G401 (cell line): ENCODE data around the gene MZT2A. TPM values are rescaled to one million over a fixed set of nuclear protein-coding genes. Genes with fewer than 3 reads are reported as not detected.
A peak's percentile ranks its signal among the peaks of the same experiment; 100 is the strongest.
"Not testable (repeated sequence)": the region's sequence is repeated elsewhere in the genome, so short reads cannot be mapped to it uniquely, and the experiment has no call there.

ENCODE experiments used
- DNase-seq: peaks from one replicate; pipeline ENCODE4 v3.0.0-alpha.2; 2015; ENCODE audit warnings: low spot score
- in situ Hi-C: cut with HindIII; loops from 2 replicates; pipeline ENCODE4 v1.10.0; 2016; ENCODE audit warnings: low sequenced_read_pairs, mixed read lengths
- total RNA-seq: library from RNA; depleted of rRNA; stranded (reverse); fragments of >200 nt; shearing (Covaris generic); gene quantifications from 2 replicates; pipeline ENCODE4 v1.2.3, GENCODE V29; 2014; rRNA removed

The MZT2A gene, protein sequence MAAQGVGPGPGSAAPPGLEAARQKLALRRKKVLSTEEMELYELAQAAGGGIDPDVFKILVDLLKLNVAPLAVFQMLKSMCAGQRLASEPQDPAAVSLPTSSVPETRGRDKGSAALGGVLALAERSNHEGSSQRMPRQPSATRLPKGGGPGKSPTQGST
- total RNA-seq: 138 and 230 TPM in 2 replicates

DNA sequence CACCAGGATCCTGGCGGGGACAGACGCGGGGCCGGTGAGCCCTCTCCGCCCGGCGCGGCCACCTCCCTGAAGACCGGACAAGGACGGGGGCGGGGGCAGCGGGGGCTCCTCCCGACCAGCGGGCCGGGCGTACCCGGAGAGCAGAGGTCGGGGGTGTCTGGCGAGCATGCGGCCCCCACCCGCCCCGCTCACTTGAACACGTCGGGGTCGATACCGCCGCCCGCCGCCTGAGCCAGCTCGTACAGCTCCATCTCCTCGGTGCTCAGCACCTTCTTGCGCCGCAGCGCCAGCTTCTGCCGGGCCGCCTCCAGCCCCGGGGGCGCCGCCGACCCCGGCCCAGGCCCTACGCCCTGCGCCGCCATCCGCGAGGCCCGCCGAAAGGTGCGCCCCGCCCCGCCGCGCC lies at the start of gene MZT2A:
Gene MZT2A (minus strand): TSS at position 383 of the 403 bp plus-strand sequence. CDS start 21 bp downstream, at position 362.
- DNase-seq: not testable (repeated sequence)

DNA sequence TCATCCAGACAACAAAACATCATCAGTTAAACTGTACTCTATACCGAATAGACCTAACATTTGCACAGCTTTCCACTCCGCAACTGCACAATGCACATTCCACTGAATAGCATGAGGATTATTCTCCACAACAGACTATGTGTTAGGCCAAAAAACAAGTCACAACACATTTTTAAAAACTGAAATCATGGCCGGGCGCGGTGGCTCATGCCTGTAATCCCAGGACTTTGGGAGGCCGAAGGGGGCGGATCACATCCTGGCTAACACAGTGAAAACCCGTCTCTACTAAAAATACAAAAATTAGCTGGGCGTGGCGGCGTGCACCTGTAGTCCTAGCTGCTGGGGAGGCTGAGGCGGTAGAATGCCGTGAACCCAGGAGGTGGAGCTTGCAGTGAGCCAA lies 46.7 kb upstream of the MZT2A start:
- DNase-seq, in situ Hi-C loops: not testable (repeated sequence)

More for the DNA sequence above, at the start of gene MZT2A:
- in situ Hi-C loops: not testable (repeated sequence)

DNA sequence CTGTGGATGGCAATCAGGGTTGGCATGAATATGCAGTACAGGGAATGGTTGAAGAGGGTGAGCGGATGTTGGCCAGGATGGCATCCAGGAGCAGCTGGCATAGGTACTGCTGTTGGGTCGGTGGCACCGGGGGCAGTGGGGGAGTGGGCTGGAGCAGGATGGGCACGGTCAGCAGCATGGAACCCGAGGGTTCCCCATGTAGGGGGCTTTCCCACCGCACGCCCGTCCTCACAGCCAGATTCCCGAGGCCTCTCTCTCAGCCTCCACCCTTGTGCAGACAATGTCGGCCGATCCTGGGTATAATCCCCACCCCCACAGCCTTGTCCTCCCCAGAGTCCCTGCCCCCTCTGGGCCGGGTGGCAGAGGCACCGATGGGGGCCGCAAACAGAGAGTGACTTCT lies 44.6 kb upstream of the MZT2A start:
- DNase-seq, in situ Hi-C loops: not testable (repeated sequence)

DNA sequence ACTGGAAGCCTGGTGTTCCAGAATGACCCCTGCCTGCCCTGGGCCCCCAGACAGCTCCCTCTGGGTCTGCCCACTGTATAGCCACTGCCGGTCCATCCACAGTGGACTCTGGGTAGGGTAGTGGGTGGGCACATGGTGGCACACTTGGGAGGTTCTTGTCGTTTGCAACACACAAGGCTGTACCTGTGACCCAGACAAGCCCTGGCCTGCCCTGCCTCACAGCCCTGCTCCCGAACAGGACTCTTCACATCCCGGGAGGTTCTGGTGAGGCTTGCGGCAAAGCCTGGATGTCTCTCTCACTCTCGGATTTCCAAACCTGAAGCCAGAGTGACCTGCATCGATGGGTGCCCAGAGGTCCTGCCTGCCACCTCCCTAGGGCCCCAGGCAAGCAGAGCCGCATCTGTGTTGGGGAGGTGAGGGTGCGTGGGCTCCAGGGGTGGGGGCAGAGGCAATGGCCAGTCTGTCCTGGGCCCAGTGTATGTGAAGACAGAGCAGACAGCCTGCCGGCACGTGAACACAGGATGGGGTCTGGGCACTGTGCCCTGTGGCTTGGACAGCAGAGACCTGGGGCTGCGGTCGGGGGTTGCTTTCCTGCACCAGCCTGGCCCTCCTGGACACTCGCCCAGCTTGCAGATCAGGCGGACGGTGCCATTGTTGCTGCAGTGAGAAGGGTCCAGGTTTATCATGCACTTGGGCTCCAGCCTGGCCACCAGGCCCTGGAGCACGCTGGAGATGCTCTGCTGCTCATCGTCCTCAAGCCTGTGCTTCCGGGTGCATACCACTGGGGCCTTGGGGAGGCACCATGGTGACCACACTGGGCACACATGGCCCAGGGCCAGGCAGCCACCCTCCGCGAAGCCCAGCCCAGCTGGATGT lies 44.0 kb upstream of the MZT2A start:
- DNase-seq, in situ Hi-C loops: not testable (repeated sequence)

DNA sequence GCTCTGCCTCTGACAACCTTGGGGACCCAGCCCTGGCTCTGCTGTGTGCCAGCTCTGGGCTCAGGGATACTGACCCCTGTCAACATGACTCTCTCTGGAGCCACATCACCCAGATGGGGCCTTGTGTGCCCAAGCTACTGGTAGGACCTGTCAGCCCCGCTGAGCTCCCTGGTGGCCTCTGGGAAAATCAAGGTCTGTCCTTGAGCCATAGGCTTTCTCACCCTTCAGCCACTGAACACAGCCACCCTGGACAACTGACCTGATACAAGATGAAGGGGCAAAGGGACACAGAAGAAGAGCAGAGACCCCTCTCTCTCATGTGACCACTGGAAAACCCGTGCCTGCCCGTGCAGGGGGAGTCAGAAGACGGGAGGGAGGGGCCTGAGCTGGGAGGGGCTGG lies 43.3 kb upstream of the MZT2A start:
- in situ Hi-C loops: no loop called here
- DNase-seq: no peak

DNA sequence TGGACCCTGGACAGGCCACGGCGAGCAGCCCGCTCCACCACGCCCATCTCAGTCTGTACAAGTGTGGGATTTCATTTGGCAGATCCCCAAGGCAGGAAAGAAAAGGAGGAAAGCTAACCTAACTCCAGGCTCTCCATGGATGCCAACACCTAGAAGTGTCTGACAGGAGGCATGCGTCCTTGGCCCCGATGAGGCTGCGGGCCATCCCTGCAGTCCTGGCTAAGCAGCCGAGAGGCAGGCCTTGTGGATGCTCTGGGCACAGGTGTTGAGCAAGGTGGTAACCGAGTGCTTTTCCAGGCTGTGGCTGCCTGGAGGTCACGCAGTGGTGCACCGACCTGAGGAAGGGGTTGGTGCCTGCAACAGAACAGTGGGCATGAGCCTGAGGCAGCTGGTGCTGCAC lies 42.8 kb upstream of the MZT2A start:
- DNase-seq, in situ Hi-C loops: not testable (repeated sequence)

DNA sequence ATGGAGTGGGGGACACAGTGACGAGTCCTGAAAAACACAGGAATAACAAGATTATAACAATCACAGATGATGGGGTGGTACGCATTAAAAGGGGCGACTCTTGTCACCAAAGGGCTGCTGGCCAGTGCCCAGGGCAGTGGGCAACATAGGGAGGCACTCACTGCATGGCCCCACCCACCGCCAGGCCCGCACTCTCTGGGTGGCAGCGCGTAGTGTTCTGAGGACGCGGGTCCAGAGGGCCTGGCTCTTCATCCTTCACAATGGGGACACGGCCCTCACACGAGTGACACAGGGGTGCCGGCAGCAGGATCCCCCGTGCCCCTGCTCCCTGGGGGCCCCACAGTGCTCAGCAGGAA lies 42.1 kb upstream of the MZT2A start:
- DNase-seq, in situ Hi-C loops: not testable (repeated sequence)

DNA sequence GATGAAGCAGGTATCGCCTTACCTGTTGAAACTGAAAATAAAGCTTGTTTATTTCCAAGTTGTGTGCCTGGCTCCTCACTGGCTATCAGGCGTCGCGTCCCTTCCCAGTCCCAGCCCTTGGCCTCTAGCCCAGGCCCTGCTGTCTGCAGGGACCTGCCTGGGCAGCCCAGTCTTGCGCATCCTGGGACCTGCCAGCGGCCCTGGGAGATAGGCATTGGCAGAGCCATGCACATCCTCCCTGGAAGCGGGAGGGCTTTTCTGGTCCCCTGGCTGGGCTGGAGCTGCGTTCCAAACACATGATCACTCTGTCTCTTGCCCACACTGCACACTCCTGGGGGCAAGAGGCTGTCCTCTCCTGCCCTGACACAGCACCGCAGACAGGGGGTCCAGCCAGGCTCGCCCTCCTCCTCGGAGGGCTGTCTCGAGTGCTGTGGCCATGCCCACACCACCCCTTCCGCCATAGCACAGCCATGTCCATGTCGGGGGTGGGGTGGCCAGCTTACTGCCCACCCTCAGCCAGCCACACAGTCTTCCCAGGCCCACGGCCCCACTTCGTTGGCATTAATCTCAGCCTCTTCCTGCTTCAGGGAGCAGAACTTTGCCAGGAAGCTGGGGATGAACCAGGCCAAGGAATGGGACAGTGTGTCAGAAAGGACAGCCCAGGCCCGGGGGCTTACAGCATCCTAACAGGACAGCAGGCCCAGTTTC lies 41.6 kb upstream of the MZT2A start:
- in situ Hi-C loops, DNase-seq: not testable (repeated sequence)

DNA sequence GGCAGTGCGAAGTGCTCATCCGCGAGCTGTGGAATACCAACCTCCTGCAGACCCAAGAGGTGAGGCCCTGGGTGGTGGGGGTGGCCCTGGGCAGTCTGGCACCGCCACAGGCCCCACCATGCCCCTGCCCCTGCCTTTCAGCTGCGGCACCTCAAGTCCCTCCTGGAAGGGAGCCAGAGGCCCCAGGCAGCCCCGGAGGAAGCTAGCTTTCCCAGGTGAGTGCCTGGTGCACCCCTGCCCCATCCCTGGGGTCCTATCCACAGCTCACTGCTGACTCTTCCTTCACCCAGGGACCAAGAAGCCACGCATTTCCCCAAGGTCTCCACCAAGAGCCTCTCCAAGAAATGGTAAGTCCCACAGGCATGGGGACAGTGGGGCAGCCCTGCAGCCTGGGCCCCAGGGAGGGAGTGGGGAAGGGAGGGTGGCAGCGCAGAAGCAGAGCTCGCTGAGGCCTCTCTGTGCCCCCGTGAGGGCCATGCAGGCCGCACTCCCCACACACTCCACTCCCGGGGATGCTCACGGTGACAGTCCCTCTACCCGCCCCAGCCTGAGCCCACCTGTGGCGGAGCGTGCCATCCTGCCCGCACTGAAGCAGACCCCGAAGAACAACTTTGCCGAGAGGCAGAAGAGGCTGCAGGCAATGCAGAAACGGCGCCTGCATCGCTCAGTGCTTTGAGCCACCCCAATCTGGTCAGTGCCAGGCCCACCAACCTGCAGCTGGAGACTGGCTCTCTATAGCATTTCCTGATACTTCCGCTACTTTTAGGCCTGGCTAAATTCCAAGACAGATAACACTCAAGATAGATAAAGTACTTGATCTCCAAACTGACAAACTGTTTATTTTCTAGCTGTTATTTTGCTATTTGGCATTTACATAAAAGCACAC lies 40.8 kb upstream of the MZT2A start:
- DNase-seq: not testable (repeated sequence)

DNA sequence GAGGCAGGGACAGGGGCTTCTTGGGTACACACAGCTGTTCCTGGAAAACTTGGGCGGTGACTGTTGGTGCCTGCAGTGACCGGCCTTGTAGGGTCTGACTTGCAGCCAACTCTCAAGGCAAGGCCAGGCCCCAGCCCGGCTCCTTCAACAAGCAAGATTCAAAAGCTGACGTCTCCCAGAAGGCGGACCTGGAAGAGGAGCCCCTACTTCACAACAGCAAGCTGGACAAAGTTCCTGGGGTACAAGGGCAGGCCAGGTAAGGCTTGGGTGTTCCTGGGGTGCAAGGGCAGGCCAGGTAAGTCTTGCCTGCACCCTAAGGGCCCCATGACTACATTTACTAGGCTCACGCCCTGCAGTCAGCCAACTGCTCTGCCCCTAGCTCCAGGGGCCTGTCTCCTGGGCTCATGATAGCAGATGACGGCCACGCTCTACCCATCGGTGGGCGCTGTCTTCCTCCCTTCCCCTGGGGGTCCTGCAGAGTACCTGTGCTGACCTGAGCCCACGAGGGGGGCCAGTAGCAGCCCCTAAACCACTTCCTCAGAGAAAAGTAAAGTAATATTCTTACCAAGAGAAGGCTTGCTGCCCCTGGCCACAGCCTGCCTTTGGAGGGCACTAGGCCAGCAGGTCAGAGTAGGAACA lies 39.5 kb upstream of the MZT2A start:
- DNase-seq, in situ Hi-C loops: not testable (repeated sequence)

More for the DNA sequence above, 40.8 kb upstream of the MZT2A start:
- in situ Hi-C loops: not testable (repeated sequence)

DNA sequence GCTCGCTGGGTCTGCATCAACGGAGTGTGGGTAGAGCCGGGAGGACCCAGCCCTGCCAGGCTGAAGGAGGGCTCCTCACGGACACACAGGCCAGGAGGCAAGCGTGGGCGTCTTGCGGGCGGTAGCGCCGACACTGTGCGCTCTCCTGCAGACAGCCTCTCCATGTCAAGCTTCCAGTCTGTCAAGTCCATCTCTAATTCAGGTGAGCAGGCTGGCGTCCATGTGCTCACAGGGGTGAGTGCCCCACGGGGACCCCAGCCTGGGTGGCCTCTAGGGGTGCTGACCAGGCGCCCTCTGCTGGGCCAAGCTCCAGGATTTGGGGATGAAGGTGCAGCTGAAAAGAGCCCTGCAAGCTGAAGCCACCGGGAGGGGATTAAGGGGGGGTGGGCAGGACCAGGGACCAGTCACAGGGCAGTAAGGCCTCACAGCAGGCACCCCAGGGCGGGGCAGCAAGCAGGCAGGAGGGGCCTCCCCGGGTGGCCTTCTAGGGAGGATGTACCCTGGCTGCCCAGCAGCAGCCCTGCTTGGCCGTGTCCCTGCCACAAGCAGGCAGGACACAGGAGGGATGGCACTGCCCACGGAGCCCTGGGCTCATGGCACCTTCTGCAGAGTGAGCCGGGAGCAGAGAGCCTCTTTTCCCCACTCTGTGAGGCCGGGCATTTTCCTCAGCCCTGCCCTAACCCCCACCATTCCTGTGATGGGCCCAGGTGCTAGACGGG lies 38.6 kb upstream of the MZT2A start:
- in situ Hi-C loops, DNase-seq: not testable (repeated sequence)

DNA sequence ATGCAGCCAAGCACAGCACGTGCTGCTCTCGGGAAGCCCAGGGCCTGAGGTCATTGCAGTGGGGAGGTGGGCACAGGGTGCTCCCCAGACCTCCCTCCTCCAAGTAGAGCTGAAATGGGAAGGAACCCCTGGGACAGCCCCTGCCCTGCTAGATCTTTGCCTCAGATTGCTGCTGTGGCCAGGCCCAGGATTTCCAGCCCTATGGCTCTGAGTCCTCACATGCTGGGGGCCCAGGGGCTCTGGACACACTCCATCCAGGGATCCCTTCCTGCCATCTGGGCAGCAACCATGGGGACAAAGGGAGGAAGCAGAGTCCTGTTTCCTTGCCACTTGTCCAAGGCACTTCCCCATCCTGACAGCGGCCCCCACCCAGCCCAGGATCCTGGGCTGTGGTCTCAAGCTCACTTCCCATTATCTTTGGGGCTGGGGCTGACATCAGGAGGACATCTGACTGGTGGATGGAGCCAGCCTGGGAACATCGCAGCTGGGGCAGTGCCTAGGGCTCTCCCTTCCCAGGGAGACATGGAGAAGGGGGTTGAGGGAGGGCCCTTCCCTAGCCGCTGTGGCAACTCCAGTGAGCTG lies 37.8 kb upstream of the MZT2A start:
- in situ Hi-C loops, DNase-seq: not testable (repeated sequence)

DNA sequence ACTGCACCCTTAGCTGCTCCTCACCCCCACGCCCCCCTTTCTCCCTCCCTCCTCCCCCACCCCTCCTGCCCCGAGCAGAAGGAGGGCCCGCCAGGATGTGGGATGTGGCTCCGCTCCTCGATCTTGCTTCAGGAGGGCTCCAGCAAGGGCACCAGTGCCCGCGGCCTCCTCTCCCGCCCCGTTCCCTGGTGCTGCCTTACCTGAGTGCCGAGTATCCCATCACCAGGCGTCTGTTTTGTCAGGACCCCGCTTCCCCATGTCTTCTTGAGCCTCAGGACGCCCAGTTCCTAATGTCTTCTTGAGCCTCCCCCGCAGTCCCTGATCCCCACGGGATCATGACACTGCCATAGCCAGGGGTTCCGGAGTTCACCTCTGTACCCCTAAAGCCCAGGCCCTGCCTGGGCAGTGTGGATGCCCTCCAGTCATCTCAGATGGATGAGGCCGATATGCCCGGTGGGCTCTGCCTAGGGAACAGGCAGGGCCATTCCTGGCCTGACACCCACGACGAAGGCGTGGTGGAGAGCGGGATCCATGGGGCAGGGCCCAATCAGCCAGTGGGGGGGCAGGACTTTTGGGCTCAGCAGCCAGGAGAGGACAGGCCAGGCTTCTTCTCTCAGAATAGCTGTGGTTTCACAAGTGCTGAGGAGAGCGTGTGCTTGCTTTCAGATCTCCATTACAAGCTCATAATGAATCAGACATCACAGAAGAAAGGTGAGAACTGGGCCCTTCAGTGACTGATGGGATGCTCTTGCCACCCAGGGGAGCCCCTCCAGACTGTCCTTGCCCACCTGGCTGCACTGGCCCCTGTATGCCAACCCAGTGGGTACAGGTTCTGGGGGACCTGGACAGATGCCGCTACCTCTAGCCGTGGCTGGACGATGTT lies 37.0 kb upstream of the MZT2A start:
- DNase-seq, in situ Hi-C loops: not testable (repeated sequence)

DNA sequence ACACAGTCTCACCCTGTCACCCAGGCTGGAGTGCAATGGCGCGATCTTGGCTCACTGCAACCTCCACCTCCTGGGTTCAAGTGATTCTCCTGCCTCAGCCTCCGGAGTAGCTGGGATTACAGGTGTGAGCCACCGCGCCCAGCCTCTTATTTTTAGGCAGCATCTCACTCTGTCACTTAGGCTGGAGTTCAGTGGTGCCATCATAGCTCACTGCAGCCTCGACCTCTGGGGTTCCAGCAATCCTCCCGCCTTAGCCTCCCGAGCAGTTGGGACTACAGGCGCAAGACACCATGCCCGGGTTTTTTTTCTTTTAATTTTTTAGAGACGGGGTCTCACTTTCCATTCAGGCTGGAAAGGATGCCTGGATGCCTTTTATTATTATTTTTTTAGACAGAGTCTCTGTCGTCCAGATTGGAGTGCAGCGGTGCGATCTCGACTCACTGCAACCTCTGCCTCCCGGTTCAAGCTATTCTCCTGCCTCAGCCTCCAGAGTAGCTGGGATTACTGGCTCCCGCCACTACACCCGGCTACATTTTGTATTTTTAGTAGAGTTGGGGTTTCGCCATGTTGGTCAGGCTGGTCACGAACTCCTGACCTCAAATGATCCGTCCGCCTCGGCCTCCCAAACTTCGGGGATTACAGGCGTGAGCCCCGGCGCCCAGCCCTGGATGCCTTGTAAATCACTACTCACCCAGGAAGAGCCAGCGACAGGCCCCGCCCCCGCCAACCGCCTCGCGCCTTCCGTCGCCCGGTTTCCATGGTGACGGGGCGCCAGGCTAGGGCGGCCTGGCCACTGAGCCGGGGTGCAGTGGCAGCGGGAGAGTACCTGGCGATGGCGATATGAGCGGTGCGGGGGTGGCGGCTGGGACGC lies 35.2 kb upstream of the MZT2A start, which contains the start of gene CCDC74A:
Gene CCDC74A (plus strand): TSS at position 758 of the 871 bp plus-strand sequence. CDS start 83 bp downstream, at position 841.
- peak; percentile 67 for DNase-seq
- in situ Hi-C loops: not testable (repeated sequence)

DNA sequence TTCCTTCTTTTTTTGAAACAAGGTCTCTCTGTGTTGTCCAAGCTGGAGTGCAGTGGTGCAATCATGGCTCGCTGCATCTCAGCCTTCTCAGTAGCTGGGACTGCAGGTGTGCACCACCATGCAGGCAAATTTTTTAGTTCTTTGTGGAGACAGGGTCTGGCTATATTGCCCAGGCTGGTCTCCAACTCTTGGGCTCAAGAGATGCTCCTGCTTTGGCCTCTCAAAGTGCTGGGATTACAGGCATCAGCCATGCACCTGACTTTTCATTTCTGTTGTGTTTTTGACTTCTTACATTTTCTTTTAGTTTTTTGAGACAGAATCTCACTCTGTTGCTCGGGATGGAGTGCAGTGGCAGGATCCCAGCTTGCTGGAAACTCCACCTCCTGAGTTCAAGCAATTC lies 33.1 kb upstream of the MZT2A start:
- DNase-seq, in situ Hi-C loops: not testable (repeated sequence)
